Brain microvascular endothelial cell (primary cell): ENCODE data around the gene ARVCF.

Experiments used
- DNase-seq: peaks from one replicate; pipeline ENCODE4 v3.0.0-alpha.2; 2020
- H3K27ac ChIP-seq: fragments of 250-450 bp; sonication (Bioruptor Pico); 2 replicates; pipeline ENCODE4 v1.5.1; 2020; ENCODE audit warnings: mild to moderate bottlenecking, moderate library complexity
- H3K27me3 ChIP-seq: fragments of 250-450 bp; sonication (Bioruptor Pico); replicated peaks from 2 replicates; pipeline ENCODE4 v1.5.1; 2020; ENCODE audit warnings: mild to moderate bottlenecking
- H3K36me3 ChIP-seq: fragments of 250-450 bp; sonication (Bioruptor Pico); replicated peaks from 2 replicates; pipeline ENCODE4 v1.5.1; 2020; ENCODE audit warnings: mild to moderate bottlenecking
- H3K4me3 ChIP-seq: 2 replicates; pipeline ENCODE4 v1.5.1; 2011; ENCODE audit warnings: low read depth, mild to moderate bottlenecking, control low read depth, low read length, moderate library complexity
- in situ Hi-C: cut with HindIII; loops from 2 replicates; pipeline ENCODE4 v1.10.0; 2017; ENCODE audit warnings: low sequenced_read_pairs, low pct_ligation_motif_present
- TF ChIP-seq, protein P1 (sequence below): IDR thresholded peaks from 2 replicates; pipeline ENCODE4 v1.5.1; 2011; ENCODE audit warnings: low read depth, mild to moderate bottlenecking, moderate library complexity, low read length, control low read depth, inconsistent platforms; ENCODE audit errors: missing control alignments

The ARVCF gene

DNA sequence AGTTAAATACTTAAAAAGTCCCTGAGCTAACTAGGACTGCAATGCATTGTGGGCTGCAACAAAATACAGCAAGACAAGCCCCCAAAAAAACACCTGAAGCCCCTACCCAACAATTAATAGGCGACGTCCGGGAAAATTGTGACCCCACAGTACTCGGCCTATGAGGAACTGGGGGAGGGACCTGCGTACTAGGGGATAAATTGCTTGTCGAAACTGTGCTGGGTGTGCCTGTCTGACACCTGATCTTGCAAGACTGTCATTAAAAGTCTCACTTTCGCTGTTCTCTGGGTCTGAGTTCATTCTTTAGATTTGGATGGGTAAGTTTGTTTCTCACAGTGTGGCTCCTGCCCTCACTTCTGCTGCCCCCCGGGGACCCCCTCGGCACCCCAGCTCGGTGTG lies 19.5 kb upstream of the ARVCF start:
- in situ Hi-C loops = no loop called here
- TF ChIP-seq, protein P1, sequence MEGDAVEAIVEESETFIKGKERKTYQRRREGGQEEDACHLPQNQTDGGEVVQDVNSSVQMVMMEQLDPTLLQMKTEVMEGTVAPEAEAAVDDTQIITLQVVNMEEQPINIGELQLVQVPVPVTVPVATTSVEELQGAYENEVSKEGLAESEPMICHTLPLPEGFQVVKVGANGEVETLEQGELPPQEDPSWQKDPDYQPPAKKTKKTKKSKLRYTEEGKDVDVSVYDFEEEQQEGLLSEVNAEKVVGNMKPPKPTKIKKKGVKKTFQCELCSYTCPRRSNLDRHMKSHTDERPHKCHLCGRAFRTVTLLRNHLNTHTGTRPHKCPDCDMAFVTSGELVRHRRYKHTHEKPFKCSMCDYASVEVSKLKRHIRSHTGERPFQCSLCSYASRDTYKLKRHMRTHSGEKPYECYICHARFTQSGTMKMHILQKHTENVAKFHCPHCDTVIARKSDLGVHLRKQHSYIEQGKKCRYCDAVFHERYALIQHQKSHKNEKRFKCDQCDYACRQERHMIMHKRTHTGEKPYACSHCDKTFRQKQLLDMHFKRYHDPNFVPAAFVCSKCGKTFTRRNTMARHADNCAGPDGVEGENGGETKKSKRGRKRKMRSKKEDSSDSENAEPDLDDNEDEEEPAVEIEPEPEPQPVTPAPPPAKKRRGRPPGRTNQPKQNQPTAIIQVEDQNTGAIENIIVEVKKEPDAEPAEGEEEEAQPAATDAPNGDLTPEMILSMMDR = no peak
- H3K36me3 ChIP-seq = peaks cover 27% of the 10 kb centered on the region
- H3K4me3 ChIP-seq = no peak overlapping the region
- no peak for DNase-seq
- no peaks in the 10 kb centered on the region for H3K27me3 ChIP-seq
- H3K27ac ChIP-seq = no peak overlapping the region

DNA sequence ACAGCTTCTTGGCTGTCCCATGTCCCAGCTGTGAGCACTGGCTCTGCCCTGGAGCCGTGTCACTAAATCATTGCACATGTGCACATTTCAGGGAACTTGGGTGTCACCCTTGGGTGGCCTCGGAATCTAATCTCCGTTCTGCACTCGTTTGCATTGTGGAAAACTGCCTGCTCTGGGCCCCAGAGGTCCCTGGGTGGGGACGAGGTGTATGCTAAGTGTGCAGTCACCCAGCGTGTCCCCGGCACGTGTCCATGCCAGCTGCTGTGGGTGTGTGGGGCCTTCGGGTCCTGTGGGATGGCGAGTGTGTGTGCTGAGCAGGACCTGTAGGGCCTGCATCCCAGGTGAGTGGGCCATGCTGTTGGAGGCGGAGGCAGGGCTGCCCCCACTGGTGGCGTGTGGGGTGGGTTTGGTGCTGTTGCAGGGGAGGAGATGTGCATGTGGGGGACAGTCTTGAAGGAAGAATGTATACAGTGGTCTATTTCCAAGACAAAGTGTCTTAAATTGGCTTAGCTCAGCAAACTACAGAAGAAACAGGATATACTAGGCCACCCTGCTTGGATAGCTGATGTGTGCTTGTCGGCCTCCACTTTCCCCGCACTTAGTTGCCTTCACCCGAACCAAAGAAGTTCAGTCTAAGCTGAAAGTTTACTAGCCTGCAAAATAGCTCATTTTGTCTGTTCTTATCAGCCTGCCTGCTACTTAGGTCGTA lies 18.9 kb upstream of the ARVCF start:
- H3K27ac ChIP-seq = no peak overlapping the region
- peaks cover 27% of the 10 kb centered on the region for H3K36me3 ChIP-seq

DNA sequence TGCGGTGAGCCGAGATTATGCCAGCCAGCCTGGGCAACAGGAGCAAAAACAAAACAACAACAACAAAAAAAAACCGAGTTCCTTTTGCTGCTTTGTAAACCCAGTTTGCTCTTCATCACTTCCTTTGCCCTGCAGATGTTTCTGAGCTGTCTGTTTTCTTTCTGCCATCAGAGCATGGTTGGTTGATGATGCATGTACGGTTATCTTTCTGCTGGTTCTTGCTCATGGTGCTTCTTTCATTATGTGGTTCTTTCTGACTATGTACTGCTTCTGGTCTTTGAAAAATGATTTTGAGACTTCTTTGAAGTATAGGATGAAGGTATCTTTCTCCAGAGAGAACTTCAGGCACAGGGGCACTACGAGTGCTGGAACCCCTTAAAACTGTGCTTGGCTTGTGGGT lies 17.5 kb upstream of the ARVCF start:
- Histone ChIP-seq H3K27ac (no peak overlapping the region), H3K36me3 (peaks cover 25% of the 10 kb centered on the region), H3K4me3 (no peak overlapping the region), H3K27me3 (no peaks in the 10 kb centered on the region)
- no peak for DNase-seq
- in situ Hi-C loops = no loop called here
- TF ChIP-seq, protein P1 = no peak

More for the DNA sequence above, 18.9 kb upstream of the ARVCF start:
- TF ChIP-seq, protein P1 = no peak
- no peak for DNase-seq
- H3K27me3 ChIP-seq = no peaks in the 10 kb centered on the region
- no peak overlapping the region for H3K4me3 ChIP-seq
- in situ Hi-C loops = no loop called here

DNA sequence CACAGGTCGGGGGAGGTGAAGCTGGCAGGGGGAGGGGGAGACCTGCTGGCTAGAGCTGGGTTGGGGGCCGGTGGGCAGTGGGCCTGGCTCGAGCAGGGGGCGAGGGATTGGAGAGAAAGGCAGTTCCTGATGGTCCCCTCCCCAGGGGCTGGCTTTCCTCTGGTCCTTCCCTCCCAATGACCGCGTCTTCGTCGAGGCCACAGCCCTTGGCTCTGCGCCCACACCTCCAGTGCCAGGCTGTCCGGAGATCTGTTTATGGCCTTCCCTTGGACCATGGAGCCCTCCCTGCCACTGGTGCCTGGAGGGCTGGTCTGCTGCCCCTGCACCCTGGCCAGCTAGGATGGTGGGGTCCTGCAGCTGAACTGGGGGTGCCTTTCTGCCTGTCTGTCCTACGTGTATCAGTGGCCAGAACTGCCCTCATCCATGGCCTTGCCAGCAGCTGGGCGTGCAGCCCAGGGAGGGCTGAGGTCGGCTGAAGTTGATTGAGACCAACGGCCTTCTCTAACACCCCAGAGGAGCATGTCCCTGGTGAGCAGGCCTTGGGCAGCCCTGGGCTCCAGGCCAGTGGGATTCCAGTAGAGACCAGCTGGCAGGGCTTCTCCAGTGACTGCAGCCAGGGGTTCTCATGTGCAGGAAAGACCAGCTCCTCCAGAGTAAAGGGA lies 16.6 kb upstream of the ARVCF start:
- Histone ChIP-seq H3K27ac (no peak overlapping the region), H3K36me3 (peaks cover 19% of the 10 kb centered on the region), H3K4me3 (no peak overlapping the region), H3K27me3 (no peaks in the 10 kb centered on the region)
- in situ Hi-C loops = no loop called here
- TF ChIP-seq, protein P1 = no peak
- DNase-seq = no peak

DNA sequence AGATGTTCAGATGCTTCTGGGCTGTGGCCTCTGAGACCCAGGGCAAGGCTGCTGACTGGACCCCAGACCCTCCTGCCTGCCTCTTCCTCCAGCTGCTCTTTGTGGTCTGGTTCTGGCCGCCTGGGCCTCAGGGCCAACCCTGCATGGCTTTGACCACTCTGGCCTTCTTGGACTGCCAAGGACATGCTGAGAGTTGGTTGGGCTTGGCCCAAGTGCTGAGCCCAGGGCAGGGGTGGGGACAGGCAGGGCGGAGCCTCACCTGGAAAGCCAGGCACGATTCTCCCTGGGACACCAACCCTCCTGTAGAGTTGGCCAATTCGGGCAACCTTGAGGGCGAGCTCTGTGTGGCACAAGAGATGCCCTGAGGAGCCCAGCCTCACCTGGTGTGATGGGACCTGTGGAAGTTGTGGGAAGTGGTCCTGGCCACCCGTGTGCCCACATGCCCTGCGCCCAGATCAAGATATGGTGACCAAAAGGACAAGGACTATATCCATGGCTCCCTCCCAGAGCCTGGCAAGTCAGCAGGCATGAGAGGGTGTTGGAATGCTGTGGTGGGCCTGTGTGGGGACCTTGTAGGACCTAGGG lies 15.9 kb upstream of the ARVCF start:
- H3K4me3 ChIP-seq = no peak overlapping the region
- TF ChIP-seq, protein P1 = no peak
- no peaks in the 10 kb centered on the region for H3K27me3 ChIP-seq
- no peak overlapping the region for H3K27ac ChIP-seq
- DNase-seq = no peak
- H3K36me3 ChIP-seq = peaks cover 18% of the 10 kb centered on the region
- in situ Hi-C loops = no loop called here
